AG10803 (cell line): Measurements from ENCODE around the gene GPR39.

Experiments
- DNase-seq: peaks from one replicate; pipeline ENCODE4 v3.0.0; 2010; ENCODE audit warnings: low read depth
- H3K4me3 ChIP-seq: 2 replicates; pipeline ENCODE4 v1.5.1; 2011; ENCODE audit warnings: mild to moderate bottlenecking, low read length, control low read depth
- TF ChIP-seq, protein P1 (sequence below): conservative IDR thresholded peaks from 2 replicates; pipeline ENCODE4 v1.5.1; 2011; ENCODE audit warnings: mild to moderate bottlenecking, low read length, control low read depth, inconsistent platforms

The GPR39 gene

GRCh38 chr2:132609101-132609890 is 192.7 kb downstream of the GPR39 start:
- H3K4me3 ChIP-seq = no peak overlapping the region
- TF ChIP-seq, protein P1, sequence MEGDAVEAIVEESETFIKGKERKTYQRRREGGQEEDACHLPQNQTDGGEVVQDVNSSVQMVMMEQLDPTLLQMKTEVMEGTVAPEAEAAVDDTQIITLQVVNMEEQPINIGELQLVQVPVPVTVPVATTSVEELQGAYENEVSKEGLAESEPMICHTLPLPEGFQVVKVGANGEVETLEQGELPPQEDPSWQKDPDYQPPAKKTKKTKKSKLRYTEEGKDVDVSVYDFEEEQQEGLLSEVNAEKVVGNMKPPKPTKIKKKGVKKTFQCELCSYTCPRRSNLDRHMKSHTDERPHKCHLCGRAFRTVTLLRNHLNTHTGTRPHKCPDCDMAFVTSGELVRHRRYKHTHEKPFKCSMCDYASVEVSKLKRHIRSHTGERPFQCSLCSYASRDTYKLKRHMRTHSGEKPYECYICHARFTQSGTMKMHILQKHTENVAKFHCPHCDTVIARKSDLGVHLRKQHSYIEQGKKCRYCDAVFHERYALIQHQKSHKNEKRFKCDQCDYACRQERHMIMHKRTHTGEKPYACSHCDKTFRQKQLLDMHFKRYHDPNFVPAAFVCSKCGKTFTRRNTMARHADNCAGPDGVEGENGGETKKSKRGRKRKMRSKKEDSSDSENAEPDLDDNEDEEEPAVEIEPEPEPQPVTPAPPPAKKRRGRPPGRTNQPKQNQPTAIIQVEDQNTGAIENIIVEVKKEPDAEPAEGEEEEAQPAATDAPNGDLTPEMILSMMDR = no peak
- DNase-seq = no peak

- no peak for DNase-seq
- H3K4me3 ChIP-seq = no peak overlapping the region
- TF ChIP-seq, protein P1 = no peak
Observed at GRCh38 chr2:132611719-132612118, 195.1 kb downstream of the GPR39 start.

- TF ChIP-seq, protein P1 = no peak
- H3K4me3 ChIP-seq = no peak overlapping the region
- DNase-seq = no peak
Observed at GRCh38 chr2:132615329-132616085, 198.9 kb downstream of the GPR39 start.

GRCh38 chr2:132617989-132618388 is 201.4 kb downstream of the GPR39 start:
- H3K4me3 ChIP-seq = no peak overlapping the region
- TF ChIP-seq, protein P1 = no peak
- DNase-seq = no peak

DNA sequence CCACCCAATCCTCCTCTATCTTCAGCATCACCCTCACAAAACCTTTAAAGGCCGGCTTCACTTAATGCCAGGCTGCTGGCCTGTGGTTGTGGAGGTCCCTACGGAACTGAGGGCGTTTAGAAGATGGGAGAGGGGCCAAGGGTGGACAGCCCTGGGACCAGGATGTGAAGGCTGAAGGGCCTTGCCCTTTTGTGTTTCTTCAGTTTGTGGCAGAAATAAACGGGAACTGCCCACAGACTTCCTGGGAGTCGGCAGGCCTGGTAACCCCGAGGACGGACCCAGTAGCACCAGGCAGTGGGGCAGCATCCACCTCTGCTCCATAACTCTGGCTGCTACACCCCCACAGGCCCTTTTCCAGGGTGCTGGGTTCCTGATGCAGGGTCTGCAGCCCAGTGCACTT is 202.1 kb downstream of the GPR39 start:
- TF ChIP-seq, protein P1 = no peak
- DNase-seq = no peak
- H3K4me3 ChIP-seq = no peak overlapping the region

GRCh38 chr2:132620115-132620514 is 203.5 kb downstream of the GPR39 start:
- peak; percentile 57 for DNase-seq
- no peak overlapping the region for H3K4me3 ChIP-seq
- TF ChIP-seq, protein P1 = no peak
